HepG2 (cell line): Measurements from ENCODE around the gene ATP6V0E1. TPM values are rescaled to one million over a fixed set of nuclear protein-coding genes. Genes with fewer than 3 reads are reported as not detected.

Experiments used
- BCL3 ChIP-seq: sonication (generic); formaldehyde crosslinking; IDR thresholded peaks from 2 replicates; pipeline ENCODE4 v1.5.1; 2020; ENCODE audit warnings: mild to moderate bottlenecking, missing genetic modification reagents, moderate library complexity
- CBX5 ChIP-seq: sonication (generic); formaldehyde crosslinking; IDR thresholded peaks from 2 replicates; pipeline ENCODE4 v1.4.0; 2020; ENCODE audit warnings: missing genetic modification reagents, borderline replicate concordance
- KIAA2018 ChIP-seq: sonication (generic); formaldehyde crosslinking; IDR thresholded peaks from 2 replicates; pipeline ENCODE4 v1.5.0; 2020; ENCODE audit warnings: mild to moderate bottlenecking, missing genetic modification reagents, borderline replicate concordance
- MAZ ChIP-seq, 2 experiments: sonication (generic) in 1 of 2; formaldehyde crosslinking in 1 of 2; IDR thresholded peaks; 2 replicates each; pipeline versions ENCODE4 v1.5.0 to v1.6.1; 2012 to 2020; ENCODE audit warnings: low read depth in 2 of 2, mild to moderate bottlenecking in 2 of 2, borderline replicate concordance in 1 of 2, improper control_type of control experiment in 1 of 2, low read length in 1 of 2, missing genetic modification reagents in 1 of 2, moderate library complexity in 1 of 2
- MBNL3 ChIP-seq: fragments of 250-450 bp; sonication (Bioruptor Pico); conservative IDR thresholded peaks from 2 replicates; pipeline ENCODE4 v1.8.0; 2022; ENCODE audit warnings: mild to moderate bottlenecking, inconsistent platforms
- PAWR ChIP-seq: sonication (generic); formaldehyde crosslinking; IDR thresholded peaks from 2 replicates; pipeline ENCODE4 v1.4.0; 2020; ENCODE audit warnings: missing genetic modification reagents, mild to moderate bottlenecking, borderline replicate concordance
- RBM22 ChIP-seq: fragments of 200-400 bp; formaldehyde crosslinking; optimal IDR thresholded peaks from 2 replicates; pipeline ENCODE3; 2017; ENCODE audit warnings: mild to moderate bottlenecking, low read length, moderate library complexity
- REL ChIP-seq: sonication (generic); formaldehyde crosslinking; conservative IDR thresholded peaks from 2 replicates; pipeline ENCODE4 v1.8.0; 2022; ENCODE audit warnings: mild to moderate bottlenecking, missing genetic modification reagents, moderate library complexity
- SKI ChIP-seq: fragments of 450-650 bp; IDR thresholded peaks from one replicate; pipeline ENCODE4 v1.6.1; 2018; ENCODE audit warnings: mild to moderate bottlenecking; ENCODE audit not compliant: partially characterized antibody
- SP1 ChIP-seq, 2 experiments: fragments of 450-650 bp in 1 of 2; sonication (generic) in 1 of 2; formaldehyde crosslinking in 1 of 2; IDR thresholded peaks; 2 replicates each; pipeline versions ENCODE4 v1.4.0 to v1.6.1; 2016 to 2020; ENCODE audit warnings: missing genetic modification reagents in 1 of 2
- WIZ ChIP-seq: sonication (generic); formaldehyde crosslinking; IDR thresholded peaks from 2 replicates; pipeline ENCODE4 v1.5.1; 2020; ENCODE audit warnings: mild to moderate bottlenecking, missing genetic modification reagents
- ZBTB34 ChIP-seq: sonication (generic); formaldehyde crosslinking; IDR thresholded peaks from 2 replicates; pipeline ENCODE4 v1.8.0; 2022; ENCODE audit warnings: mild to moderate bottlenecking, missing genetic modification reagents
- ZFP62 ChIP-seq: sonication (generic); formaldehyde crosslinking; IDR thresholded peaks from 2 replicates; pipeline ENCODE4 v1.4.0; 2020; ENCODE audit warnings: missing genetic modification reagents
- ZNF143 ChIP-seq: sonication (generic); formaldehyde crosslinking; IDR thresholded peaks from 2 replicates; pipeline ENCODE4 v1.4.0; 2020; ENCODE audit warnings: missing genetic modification reagents
- ZSCAN9 ChIP-seq: IDR thresholded peaks from 2 replicates; pipeline ENCODE4 v1.6.1; 2016; ENCODE audit warnings: borderline replicate concordance
- polyA plus RNA-seq, 8 experiments: library from polyadenylated mRNA; depleted of rRNA in 3 of 8; stranded (reverse) in 7 of 8; unstranded in 1 of 8; fragments of >200 nt; fragmentation: Illumina TruSeq in 4 of 8; extraction: Trizol in 4 of 8; gene quantifications; 2 replicates each; pipeline versions ENCODE4 v1.2.1 to v1.2.3, GENCODE V29; 2011 to 2016; ENCODE audit warnings: low read depth in 4 of 8, missing spikeins in 1 of 8, mixed read lengths in 1 of 8; ENCODE audit not compliant: insufficient read depth in 1 of 8
- total RNA-seq, 5 experiments: library from RNA; depleted of rRNA; stranded (reverse); fragments of >200 nt; fragmentation: Illumina TruSeq; extraction: Trizol; gene quantifications; 2 replicates each; pipeline ENCODE4 v1.2.3, GENCODE V29; 2016; ENCODE audit warnings: low read depth in 1 of 5

ATP6V0E1 gene
- total and polyA plus RNA-seq, 2 of the 13 experiments (the other 11 are each of a cell fraction or from before 2014, with no cell fraction given) = 143 to 215 TPM

- no peak for TF ChIP-seq BCL3 (CRISPR knock-in tag)
- TF ChIP-seq KIAA2018 = no peak
- no peak for TF ChIP-seq PAWR (CRISPR knock-in tag)
- TF ChIP-seq RBM22 = no peak
- no peak for TF ChIP-seq SP1 (IDR thresholded peaks at IDR 0.05)
- TF ChIP-seq SP1 (CRISPR knock-in tag; IDR thresholded peaks at IDR 0.05) = peak; percentile 95
- TF ChIP-seq WIZ (CRISPR knock-in tag) = no peak
- TF ChIP-seq CBX5 (CRISPR knock-in tag) = peak; percentile 27; the same call in 1 of the 2 replicates
- peak; percentile 94 for TF ChIP-seq MAZ (IDR thresholded peaks at IDR 0.05; ENCODE audit: borderline replicate concordance, low read depth, low read length)
- peak; percentile 73 for TF ChIP-seq MAZ (CRISPR knock-in tag; IDR thresholded peaks at IDR 0.05; ENCODE audit: low read depth)
- TF ChIP-seq ZFP62 (CRISPR knock-in tag) = no peak
- TF ChIP-seq REL = no peak
- peak; percentile 32; the same call in 1 of the 2 replicates for TF ChIP-seq ZNF143 (CRISPR knock-in tag)
- no peak for TF ChIP-seq ZSCAN9 (CRISPR knock-in tag)
- no peak for TF ChIP-seq SKI
- TF ChIP-seq ZBTB34 (CRISPR knock-in tag) = no peak
- TF ChIP-seq MBNL3 (CRISPR knock-in tag) = no peak
These were observed 73.7 kb downstream of the ATP6V0E1 start (continued) for GRCh38 chr5:173057062-173057924.
